GM21360 (cell line): ENCODE measurements around the gene LPCAT1.

ENCODE experiments used
- ATAC-seq: cut with Tn5 transposase; IDR thresholded peaks from one replicate; pipeline ENCODE4 v1.9.1; 2021; ENCODE audit warnings: mild to moderate bottlenecking, moderate library complexity; ENCODE audit not compliant: unreplicated experiment

The LPCAT1 gene

GRCh38 chr5:1446602-1447343 lies 77.0 kb downstream of the LPCAT1 start:
- no peak for ATAC-seq

- ATAC-seq = no peak
These were observed 77.8 kb downstream of the LPCAT1 start for GRCh38 chr5:1445689-1446601.

GRCh38 chr5:1445313-1445688 lies 78.5 kb downstream of the LPCAT1 start, which contains the start of gene SLC6A3:
Gene SLC6A3 (minus strand): TSS chr5:1445440. CDS start chr5:1443197, 2,243 bp downstream.
- no peak for ATAC-seq

DNA sequence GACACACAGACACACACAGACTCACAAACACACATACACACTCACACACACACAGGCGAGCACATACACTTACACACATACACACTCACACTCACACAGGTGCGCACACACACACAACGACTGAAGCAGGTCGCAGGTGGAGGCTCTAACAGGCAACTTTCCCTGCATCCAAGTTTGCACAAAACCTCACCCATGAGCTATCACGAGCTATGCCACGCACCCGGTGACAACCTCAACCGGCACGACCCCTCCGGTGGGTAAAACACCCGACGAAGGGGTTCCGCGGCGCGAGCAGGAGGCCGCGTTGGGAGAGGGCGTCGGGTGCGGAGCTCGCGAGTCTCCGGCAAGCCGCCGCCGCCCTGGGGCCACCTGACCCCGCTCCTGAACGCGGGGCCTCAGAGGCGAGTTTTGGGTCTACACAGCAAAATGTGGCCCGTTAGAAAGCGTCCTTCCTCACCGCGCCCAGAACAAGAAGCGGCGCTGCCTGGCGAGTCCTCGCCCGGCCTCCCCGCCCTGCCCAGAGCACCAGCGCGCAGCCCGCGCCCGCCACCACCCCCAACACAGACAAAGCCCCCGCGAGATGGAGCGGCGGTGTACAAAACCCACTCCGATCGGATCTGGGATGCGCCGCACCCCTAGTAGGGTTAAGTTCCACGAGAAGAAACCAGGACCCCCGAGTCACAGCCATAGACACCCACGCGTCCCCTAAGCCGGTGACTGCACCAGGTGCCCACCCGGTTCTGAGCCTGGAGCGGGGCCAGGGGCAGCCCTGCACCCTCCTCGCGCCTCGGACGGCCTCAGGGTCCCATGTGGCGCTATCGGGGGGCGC lies 79.2 kb downstream of the LPCAT1 start:
- ATAC-seq = no peak

DNA sequence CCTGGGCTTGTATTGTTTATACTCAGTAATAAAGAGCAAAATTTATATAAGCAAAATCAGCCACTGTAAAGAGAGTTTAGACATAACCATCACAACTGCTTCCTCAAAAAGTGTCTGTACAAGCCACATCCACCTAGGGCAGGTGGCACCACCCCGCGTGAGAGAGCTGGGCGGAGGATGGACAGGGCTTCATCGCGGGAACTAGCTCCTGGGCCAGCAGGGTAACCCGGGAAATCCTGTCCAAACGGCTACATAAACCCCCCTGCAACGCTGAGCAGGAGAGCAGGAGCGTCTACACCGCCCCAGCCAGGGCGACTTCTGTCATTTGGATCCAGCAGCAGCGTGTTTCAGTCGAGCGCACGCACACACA lies 79.8 kb downstream of the LPCAT1 start:
- ATAC-seq = no peak

DNA sequence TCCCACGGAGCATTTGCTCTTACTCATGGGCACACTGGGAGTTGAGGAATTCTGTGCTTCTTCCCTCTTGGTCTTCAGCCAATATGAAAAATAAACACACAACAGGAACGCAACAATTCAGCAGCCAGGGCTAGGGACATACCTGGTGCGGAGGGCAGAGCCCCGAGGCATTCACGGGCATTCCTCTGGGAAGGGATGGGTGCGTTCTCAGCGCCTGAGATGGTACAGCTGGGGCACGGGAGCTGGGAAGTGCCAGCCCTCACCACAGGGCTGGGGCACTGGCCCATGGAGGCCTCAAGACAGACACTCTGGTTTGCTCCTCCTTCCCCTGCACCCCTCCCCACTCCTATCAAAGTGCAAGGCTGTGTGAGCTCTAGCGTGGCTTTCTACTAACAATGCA lies 80.6 kb downstream of the LPCAT1 start:
- no peak for ATAC-seq

GRCh38 chr5:1442222-1443145 lies 81.3 kb downstream of the LPCAT1 start:
- ATAC-seq = no peak

DNA sequence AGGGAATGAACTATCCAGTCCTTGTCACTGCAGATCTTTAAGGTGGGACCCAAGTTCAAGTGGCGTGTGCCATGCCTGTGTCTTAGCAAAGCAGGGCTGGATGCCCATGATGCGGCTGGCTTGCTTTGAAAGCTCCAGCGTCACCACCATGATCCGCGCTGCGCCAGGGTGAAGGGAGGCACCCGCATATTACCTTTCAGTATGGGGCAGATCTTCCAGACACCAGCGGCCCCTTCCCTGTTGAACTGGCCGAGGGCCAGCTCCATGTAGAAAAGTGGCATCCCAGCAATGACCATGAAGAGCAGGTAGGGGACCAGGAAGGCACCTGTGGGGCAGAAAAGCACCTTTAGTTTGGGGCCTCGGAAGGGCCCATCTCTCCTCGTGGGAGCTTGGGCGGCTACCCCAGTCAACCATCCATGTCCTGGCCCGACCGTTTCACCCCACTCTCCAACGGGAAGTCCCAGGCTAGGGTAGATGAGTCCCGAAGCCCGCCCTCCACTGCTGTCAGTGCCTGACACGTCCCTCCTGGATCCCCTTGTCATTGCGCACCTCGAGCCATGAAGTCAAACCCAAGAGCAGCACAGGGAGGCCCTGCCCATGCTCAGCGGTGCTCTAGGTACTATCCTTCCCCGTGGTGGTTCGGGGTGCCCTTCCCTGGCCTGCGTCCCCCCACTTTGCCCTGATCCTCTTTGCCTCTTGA lies 82.4 kb downstream of the LPCAT1 start:
- no peak for ATAC-seq

DNA sequence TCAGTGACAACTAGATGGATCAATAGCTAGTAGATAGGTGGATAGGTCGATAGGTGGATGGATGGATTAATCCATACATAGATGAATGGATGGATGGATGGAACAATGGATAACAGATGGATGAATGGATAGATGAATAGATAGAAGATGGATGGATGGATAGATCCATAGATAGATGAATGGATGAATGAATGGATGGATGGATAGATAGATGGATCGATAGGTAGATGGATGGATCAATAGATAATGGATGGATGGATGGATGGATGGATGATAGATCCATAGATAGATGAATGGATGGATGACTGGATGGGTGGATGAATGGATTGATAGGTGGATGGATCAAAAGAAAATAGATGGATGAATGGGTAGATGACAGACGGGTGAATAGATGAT lies 83.7 kb downstream of the LPCAT1 start:
- ATAC-seq = no peak

DNA sequence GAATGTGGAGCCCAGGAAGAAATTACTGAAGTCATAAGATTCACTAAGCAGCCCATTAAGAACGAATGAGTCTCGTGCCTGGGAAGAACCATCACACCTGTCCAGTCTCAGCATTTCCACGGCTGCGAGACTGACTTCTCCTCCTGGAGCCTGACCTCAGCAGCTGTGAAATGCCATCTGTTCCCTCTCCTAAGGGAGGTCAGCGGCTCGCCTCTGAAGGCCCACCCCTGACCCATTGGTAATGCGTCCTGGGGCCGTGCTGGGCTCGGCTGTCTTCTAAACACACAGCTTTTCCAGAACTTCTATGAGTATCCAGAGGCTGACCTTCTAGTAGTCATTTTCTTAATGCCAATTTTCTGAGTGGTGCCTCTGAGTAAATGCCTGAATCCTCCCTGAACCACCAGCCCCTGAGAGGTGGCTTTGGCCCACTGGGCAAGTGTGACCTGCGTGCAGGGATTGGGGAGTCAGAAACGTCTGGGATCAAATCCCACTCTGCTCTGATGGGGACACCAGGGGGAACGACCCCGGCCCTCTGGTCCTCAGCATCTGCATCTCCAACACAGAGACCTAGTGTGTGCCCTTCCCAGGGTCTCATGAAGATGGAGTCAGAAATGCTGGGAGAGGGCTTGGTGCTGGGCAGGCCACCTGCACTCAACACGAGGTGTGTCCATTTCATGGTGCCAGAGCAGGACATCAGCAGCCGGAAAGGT lies 84.2 kb downstream of the LPCAT1 start:
- ATAC-seq = no peak

DNA sequence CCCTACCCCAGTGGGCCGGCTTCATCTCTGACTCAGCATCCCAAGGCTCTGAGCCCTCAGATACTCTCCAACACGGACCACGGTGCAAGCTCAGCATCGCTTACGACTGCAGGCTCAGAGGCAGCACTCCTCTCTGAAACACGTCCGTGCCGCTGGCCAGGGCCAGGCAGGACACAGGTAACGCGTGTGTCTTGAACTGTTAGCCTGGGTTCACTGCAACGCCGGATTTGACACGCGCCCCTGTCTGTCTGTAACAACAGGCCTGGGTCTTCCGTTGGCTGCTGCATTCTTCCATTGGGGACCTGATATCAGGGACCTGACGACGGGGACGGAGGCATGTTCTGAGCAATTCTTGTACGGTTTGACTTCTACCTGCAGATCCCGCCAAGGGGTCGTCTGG lies 84.9 kb downstream of the LPCAT1 start:
- no peak for ATAC-seq

DNA sequence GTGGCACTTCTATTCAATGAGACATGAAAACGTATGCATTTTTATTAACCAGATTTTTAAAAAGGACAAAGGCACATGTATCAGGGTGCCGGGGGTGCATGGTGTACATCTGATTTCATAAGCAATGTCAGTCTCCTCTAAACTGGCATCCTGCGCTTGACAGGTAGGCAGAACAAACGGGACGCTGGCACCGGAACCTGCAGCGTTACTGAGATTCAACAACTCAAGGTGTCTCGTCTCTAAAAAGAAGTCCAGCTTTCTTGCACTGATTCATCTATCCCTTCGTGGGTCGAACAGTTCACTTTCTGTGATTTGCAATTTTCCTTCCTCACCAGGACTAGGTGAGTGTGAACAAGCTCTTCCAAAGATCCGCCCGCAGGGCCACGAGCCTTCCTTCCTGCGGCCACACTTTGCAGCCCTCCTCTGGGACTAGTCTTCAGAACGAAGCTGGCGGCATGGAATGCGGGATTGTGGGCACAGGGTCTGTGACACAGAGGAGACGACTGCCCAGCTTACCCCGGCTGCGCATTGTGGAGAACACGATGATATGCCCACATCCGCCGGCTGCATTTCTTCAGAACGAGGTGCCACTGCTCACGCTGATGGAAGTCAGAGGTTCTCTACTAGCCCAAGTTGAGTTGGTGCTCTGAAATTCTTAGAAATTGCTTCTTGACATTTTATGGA lies 85.7 kb downstream of the LPCAT1 start:
- ATAC-seq = no peak

DNA sequence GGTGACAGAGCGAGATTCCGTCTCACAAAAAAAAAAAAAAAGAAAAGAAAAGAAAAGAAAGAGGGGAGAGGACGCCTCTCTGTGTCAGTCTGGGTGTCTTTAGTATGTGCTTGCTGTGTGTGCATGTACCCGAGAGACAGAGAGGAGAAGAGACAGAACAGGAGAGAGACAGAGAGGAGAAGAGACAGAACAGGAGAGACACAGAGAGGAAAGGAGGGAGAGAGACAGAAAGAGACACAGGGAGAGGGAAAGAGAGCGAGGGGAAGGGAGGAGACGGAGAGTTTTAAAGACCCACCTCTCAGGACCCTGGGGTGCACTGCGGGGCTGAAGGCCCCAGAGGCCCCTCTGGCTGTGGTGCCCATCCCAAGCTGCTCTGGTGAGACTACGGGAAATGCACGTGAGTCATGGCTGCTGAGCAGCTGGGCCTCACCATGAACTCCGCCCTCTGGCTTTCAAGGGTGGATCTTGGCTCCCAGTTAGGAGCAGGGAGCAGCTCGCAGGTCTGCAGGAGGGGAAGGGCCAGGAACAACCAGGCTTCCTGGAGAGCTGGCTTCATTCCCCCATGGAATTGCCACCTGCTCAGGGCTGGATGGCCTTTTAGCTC lies 86.4 kb downstream of the LPCAT1 start:
- ATAC-seq = no peak

GRCh38 chr5:1436681-1437080 lies 87.1 kb downstream of the LPCAT1 start:
- ATAC-seq = no peak

GRCh38 chr5:1436036-1436435 lies 87.7 kb downstream of the LPCAT1 start:
- ATAC-seq = no peak

DNA sequence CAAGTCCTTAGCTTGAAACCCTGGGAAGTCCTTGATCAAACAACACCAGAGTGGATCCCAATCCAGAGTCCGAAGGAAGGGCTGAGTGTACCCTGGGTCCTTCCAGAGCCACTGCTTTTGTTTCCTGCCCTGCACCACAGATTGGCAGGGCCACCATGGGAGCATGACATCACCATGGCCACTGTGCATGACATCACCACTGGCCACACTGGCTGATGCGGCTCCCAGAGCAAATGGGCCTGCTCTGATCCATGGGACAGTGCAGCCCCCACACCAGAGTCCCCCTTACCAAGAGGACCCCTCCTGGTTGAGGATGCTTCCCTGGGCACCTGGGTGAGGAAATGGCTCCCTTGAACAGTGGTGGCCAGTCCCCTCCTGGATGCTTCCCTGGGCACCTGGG lies 88.4 kb downstream of the LPCAT1 start:
- no peak for ATAC-seq

GRCh38 chr5:1432296-1432695 lies 91.5 kb downstream of the LPCAT1 start:
- ATAC-seq = no peak

DNA sequence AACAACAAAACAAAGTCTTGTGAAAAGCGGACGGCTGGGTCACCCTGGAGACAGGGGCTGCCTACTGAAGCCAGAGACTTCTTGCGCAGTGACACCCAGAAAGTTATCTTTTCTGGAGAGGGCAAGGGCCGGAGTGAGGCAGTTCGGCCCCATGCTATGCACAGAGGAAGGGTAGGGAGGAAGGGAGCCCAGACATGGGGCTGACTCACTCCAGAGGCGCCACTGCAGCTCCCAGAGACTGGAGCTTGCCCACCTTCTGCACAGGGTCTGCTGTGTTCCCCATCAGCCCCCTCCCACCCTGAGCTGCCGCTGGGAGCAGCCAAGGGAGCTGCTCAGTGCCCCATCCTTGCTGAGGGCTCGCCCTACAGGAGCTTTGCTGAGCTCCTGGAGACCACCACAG lies 91.9 kb downstream of the LPCAT1 start:
- ATAC-seq = no peak
